ENCODE measurements around the gene VLDLR. TPM values are rescaled to one million over a fixed set of nuclear protein-coding genes. Genes with fewer than 3 reads are reported as not detected.

The VLDLR gene
- total RNA-seq, 1 experiment from 2014 or later, result 2.1 TPM

DNA sequence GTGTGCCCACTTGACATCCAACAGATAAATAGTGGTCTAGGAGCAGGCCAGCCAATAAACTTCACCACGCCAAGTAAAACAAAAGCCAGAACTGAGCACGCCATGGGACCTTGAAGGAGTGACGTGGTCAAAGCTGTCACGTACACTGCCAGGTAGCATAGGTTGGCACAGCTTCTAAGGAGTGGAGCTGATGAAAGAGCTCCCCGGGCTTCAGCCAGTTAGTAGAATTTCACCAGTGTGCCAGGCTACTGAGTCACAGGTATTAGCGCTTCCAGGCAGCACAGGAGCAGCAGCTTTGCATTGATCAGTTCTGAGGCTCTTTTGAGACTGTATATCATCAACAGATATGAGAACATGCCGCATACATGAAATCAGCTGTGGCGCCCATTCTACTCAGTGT, 19.4 kb downstream of the VLDLR start:
- no TSS peak for BruUV-seq (replicated peaks)

DNA sequence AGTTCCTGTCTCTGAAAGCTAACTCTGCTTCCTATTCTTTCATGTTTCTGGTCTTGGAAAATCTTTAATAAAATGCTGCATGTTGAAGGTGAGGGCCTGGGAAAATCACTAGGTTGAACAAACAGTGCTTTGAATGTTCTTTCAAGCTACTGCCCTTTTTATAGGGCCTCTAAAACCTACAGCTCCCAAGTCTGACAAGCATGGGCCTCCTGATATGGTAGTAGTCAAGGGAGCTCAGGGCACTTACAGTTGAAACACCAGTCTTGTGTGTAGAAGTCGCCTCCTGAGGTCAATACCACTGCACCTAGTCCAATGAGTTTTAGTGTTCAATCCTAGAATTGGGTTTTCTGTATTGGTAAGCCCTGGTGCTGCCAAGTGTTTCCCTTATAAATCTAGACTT, 20.5 kb downstream of the VLDLR start:
- H3K9me3 ChIP-seq (ENCODE audit: control insufficient read depth, insufficient read depth, low read depth, low read length), result no peaks in the 10 kb centered on the region
- H3K4me1 ChIP-seq (ENCODE audit: control insufficient read depth, insufficient read depth, low read length), result no peaks in the 10 kb centered on the region
- no peak for TF ChIP-seq SIN3A (IDR thresholded peaks at IDR 0.05; ENCODE audit: borderline replicate concordance, insufficient read depth, low read depth, low read length)
- no peak for TF ChIP-seq TCF7L2 (IDR thresholded peaks at IDR 0.05; ENCODE audit: low read depth, low read length)
- TF ChIP-seq, protein P1, sequence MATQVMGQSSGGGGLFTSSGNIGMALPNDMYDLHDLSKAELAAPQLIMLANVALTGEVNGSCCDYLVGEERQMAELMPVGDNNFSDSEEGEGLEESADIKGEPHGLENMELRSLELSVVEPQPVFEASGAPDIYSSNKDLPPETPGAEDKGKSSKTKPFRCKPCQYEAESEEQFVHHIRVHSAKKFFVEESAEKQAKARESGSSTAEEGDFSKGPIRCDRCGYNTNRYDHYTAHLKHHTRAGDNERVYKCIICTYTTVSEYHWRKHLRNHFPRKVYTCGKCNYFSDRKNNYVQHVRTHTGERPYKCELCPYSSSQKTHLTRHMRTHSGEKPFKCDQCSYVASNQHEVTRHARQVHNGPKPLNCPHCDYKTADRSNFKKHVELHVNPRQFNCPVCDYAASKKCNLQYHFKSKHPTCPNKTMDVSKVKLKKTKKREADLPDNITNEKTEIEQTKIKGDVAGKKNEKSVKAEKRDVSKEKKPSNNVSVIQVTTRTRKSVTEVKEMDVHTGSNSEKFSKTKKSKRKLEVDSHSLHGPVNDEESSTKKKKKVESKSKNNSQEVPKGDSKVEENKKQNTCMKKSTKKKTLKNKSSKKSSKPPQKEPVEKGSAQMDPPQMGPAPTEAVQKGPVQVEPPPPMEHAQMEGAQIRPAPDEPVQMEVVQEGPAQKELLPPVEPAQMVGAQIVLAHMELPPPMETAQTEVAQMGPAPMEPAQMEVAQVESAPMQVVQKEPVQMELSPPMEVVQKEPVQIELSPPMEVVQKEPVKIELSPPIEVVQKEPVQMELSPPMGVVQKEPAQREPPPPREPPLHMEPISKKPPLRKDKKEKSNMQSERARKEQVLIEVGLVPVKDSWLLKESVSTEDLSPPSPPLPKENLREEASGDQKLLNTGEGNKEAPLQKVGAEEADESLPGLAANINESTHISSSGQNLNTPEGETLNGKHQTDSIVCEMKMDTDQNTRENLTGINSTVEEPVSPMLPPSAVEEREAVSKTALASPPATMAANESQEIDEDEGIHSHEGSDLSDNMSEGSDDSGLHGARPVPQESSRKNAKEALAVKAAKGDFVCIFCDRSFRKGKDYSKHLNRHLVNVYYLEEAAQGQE (IDR thresholded peaks at IDR 0.05; ENCODE audit: insufficient read depth in 1 of 2, low read depth in 2 of 2, low read length in 1 of 2), result no peak
- TF ChIP-seq, protein P2, sequence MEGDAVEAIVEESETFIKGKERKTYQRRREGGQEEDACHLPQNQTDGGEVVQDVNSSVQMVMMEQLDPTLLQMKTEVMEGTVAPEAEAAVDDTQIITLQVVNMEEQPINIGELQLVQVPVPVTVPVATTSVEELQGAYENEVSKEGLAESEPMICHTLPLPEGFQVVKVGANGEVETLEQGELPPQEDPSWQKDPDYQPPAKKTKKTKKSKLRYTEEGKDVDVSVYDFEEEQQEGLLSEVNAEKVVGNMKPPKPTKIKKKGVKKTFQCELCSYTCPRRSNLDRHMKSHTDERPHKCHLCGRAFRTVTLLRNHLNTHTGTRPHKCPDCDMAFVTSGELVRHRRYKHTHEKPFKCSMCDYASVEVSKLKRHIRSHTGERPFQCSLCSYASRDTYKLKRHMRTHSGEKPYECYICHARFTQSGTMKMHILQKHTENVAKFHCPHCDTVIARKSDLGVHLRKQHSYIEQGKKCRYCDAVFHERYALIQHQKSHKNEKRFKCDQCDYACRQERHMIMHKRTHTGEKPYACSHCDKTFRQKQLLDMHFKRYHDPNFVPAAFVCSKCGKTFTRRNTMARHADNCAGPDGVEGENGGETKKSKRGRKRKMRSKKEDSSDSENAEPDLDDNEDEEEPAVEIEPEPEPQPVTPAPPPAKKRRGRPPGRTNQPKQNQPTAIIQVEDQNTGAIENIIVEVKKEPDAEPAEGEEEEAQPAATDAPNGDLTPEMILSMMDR (IDR thresholded peaks at IDR 0.05), result no peak
- H3K36me3 ChIP-seq (ENCODE audit: control insufficient read depth, insufficient read depth, low read length), result no peaks in the 10 kb centered on the region
- in situ Hi-C loops (cut with HindIII; ENCODE audit: low pct_unique_long_range_greater_than_20kb, low sequenced_read_pairs) (no loop called here), intact Hi-C loops (cut with micrococcal nuclease; ENCODE audit: unreplicated experiment) (no loop called here)
- POLR2A ChIA-PET, result no interaction called here
- DNase-seq (ENCODE audit: low read depth, low spot score), result no peak
- ATAC-seq, result no peak
- CTCF ChIA-PET, result no interaction called here
- no peaks in the 10 kb centered on the region for H3K27me3 ChIP-seq (ENCODE audit: control insufficient read depth, insufficient read depth, low read length)
- no peak overlapping the region for H3K27ac ChIP-seq (ENCODE audit: low read length)
- no peak overlapping the region for H3K4me3 ChIP-seq (ENCODE audit: low read depth in 2 of 2, low read length in 2 of 2)
- no TSS peak for BruUV-seq (replicated peaks)

More for the DNA sequence above, 19.4 kb downstream of the VLDLR start:
- DNase-seq (ENCODE audit: low read depth, low spot score) (no peak), ATAC-seq (no peak)
- ChIA-PET CTCF (no interaction called here), POLR2A (interaction anchor here (0.5 kb wide), 1 partner anchor 280 kb away, joined by 3 read pairs; no protein-coding TSS in a partner anchor)
- Histone ChIP-seq H3K9me3 (ENCODE audit: control insufficient read depth, insufficient read depth, low read depth, low read length) (no peaks in the 10 kb centered on the region), H3K4me3 (ENCODE audit: low read depth in 2 of 2, low read length in 2 of 2) (no peak overlapping the region), H3K27me3 (ENCODE audit: control insufficient read depth, insufficient read depth, low read length) (no peaks in the 10 kb centered on the region), H3K36me3 (ENCODE audit: control insufficient read depth, insufficient read depth, low read length) (no peaks in the 10 kb centered on the region), H3K27ac (ENCODE audit: low read length) (no peak overlapping the region), H3K4me1 (ENCODE audit: control insufficient read depth, insufficient read depth, low read length) (no peaks in the 10 kb centered on the region)
- TF ChIP-seq POLR2AphosphoS5 (IDR thresholded peaks at IDR 0.05; ENCODE audit: low read depth, low read length) (no peak), SIN3A (IDR thresholded peaks at IDR 0.05; ENCODE audit: borderline replicate concordance, insufficient read depth, low read depth, low read length) (no peak), TCF7L2 (IDR thresholded peaks at IDR 0.05; ENCODE audit: low read depth, low read length) (no peak)
- TF ChIP-seq, protein P2 (IDR thresholded peaks at IDR 0.05), result no peak
- TF ChIP-seq, protein P1 (IDR thresholded peaks at IDR 0.05; ENCODE audit: insufficient read depth in 1 of 2, low read depth in 2 of 2, low read length in 1 of 2), result no peak
- in situ Hi-C loops (cut with HindIII; ENCODE audit: low pct_unique_long_range_greater_than_20kb, low sequenced_read_pairs) (no loop called here), intact Hi-C loops (cut with micrococcal nuclease; ENCODE audit: unreplicated experiment) (no loop called here)
